Measurements from ENCODE around the gene PRRG1.
"Not testable (repeated sequence)": the region's sequence is repeated elsewhere in the genome, so short reads cannot be mapped to it uniquely, and the experiment has no call there.

The PRRG1 gene

DNA sequence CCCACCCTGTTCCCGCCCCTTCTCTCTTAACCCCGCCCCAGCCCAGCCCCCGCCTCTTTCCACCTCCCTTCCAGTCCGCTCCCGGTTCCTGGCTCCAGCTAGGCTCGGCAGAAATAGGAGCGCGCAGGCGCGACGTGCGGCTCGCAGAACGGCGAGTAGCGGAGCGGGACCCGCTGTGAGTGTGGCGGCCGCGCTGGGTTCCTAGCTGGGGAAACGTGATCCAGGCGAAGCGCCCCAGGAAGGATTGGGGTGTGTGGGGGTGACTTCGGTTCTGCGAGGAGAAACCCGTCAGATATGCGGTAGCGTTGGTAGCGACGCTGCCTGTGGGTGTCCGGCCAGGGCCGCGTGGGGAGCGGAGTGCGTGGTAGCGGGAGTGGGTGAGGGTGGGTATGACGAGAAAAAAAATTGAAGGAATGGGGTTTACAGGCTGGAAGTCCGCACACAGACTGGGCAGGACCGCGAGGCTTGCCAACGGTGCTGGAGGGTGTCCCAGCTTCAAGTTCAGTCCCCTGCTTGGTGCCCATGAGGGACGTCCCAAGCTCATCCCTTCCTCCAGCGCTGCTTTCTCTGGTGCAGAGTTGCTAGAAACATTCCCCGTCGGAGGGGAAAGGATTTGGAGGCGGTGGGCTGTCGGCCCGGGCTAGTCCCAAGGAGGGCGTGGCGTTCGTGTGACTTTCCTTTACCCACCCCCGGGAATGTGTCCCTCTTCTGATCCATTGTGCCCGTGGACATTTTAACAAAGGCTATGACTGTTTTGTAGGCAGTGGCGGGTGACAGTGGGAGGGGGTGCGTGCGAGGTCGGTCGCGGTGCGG lies at the start of gene PRRG1:
TSS of gene PRRG1 (plus strand) at position 144 of the 813 bp plus-strand sequence. CDS start 56,886 bp downstream, outside the sequence.
- no peak for DNase-seq (ENCODE audit: low spot score in 2 of 2)
- Mint-ChIP-seq H3K4me1 (peaks cover 5% of the 10 kb centered on the region), H3K4me3 (peak within 1 kb of the TSS; percentile 29), H3K9me3 (no peaks in the 10 kb centered on the region), H3K36me3 (no peaks in the 10 kb centered on the region), H3K27ac (no peak within 1 kb of the TSS)
- no peak for ATAC-seq

GRCh38 chrX:37302569-37302968 lies 46.6 kb upstream of the PRRG1 start:
- Mint-ChIP-seq H3K4me1 (no peaks in the 10 kb centered on the region), H3K27ac (no peak overlapping the region), H3K9me3 (peaks cover 4% of the 10 kb centered on the region), H3K4me3 (no peak overlapping the region), H3K36me3 (no peaks in the 10 kb centered on the region)
- no peak for DNase-seq (ENCODE audit: low spot score in 2 of 2)
- ATAC-seq, result no peak

DNA sequence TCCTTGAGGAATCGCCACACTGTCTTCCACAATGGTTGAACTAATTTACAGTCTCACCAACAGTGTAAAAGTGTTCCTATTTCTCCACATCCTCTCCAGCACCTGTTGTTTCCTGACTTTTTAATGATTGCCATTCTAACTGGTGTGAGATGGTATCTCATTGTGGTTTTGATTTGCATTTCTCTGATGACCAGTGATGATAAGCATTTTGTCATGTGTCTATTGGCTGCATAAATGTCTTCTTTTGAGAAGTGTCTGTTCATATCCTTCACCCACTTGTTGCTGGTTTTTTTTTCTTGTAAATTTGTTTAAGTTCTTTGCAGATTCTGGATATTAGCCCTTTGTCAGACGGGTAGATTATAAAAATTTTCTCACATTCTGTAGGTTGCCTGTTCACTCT lies 43.9 kb upstream of the PRRG1 start:
- not testable (repeated sequence) for H3K36me3 Mint-ChIP-seq; H3K9me3 Mint-ChIP-seq; H3K4me1 Mint-ChIP-seq; H3K27ac Mint-ChIP-seq; ATAC-seq; H3K4me3 Mint-ChIP-seq; DNase-seq (ENCODE audit: low spot score in 2 of 2)

GRCh38 chrX:37314531-37314930 lies 34.6 kb upstream of the PRRG1 start:
- Mint-ChIP-seq H3K4me3 (no peak overlapping the region), H3K4me1 (no peaks in the 10 kb centered on the region), H3K9me3 (no peaks in the 10 kb centered on the region), H3K27ac (no peak overlapping the region), H3K36me3 (no peaks in the 10 kb centered on the region)
- DNase-seq (ENCODE audit: low spot score in 2 of 2) (no peak), ATAC-seq (no peak)

DNA sequence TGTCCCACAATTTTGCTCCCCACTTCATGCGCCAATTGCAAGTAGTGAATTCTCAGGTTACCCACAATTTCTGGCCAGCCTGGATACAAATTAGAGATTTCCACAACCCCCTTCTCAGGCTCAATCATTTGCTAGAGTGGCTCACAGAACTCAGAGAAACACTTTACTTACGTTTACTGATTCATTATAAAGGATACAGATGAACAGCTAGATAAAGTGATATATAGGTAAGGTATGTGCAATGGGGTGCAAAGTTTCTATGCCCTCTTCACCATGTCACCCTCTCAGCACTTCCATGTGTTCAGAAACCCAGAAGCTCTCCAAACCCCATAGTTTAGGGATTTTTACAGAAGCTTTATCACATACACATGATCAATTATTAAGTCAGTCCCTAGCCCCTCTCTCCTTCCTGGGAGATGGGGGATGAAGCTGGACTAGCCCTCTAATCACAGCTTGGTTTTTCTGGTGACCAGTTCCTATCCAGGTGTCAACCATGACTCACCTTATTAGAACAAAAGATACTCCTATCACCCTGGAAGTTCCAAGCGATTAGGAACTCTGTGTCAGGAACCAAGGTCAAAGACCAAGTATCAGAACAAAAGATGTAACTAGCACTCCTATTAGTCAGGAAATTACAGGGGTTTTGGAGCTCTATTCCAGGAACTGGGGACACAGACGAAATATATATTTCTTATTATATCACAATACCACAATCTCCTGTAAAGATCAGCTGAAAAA lies 33.5 kb upstream of the PRRG1 start:
- H3K36me3 Mint-ChIP-seq, result no peaks in the 10 kb centered on the region
- no peaks in the 10 kb centered on the region for H3K9me3 Mint-ChIP-seq
- no peak overlapping the region for H3K27ac Mint-ChIP-seq
- DNase-seq (ENCODE audit: low spot score in 2 of 2) (no peak), ATAC-seq (no peak)
- H3K4me1 Mint-ChIP-seq, result no peaks in the 10 kb centered on the region
- no peak overlapping the region for H3K4me3 Mint-ChIP-seq

DNA sequence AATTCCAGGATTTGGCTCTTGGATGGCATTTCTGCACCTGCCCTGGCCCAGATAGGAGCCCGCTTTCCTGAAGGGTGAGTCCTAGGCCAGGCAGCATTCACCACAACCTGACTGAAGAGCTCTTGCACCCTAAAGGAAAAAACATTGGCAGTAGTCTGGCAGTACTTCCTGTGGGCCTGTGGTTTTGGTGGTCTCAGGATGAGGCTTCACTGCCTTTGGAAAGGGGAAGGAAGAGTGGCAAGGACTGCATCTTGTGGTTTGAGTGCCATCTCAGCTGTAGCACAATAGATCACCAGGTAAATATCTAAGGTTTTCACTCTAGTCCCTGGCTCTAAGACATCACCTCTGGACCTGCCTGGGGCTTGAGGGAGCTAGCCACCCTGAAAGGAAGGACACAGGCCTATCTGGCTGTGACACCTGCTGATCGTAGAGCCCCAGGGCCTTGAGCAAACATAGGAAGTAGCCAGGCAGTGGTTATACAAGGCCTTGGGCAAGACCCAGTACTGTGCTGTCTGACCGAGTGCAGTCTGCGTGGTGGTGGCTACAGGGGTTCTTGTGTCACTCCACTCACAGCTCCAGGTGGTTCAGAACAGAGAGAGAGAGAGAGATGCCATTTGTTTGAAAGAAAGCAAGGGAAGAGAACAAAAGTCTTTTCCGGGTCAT lies 28.5 kb upstream of the PRRG1 start:
- DNase-seq (ENCODE audit: low spot score in 2 of 2) (no peak), ATAC-seq (no peak)
- Mint-ChIP-seq H3K4me3 (no peak overlapping the region), H3K9me3 (no peaks in the 10 kb centered on the region), H3K27ac (no peak overlapping the region), H3K36me3 (no peaks in the 10 kb centered on the region), H3K4me1 (no peaks in the 10 kb centered on the region)

GRCh38 chrX:37330642-37331041 lies 18.5 kb upstream of the PRRG1 start:
- H3K36me3 Mint-ChIP-seq, result no peaks in the 10 kb centered on the region
- DNase-seq (ENCODE audit: low spot score in 2 of 2) (no peak), ATAC-seq (no peak)
- no peak overlapping the region for H3K27ac Mint-ChIP-seq
- no peak overlapping the region for H3K4me3 Mint-ChIP-seq
- no peaks in the 10 kb centered on the region for H3K4me1 Mint-ChIP-seq
- no peaks in the 10 kb centered on the region for H3K9me3 Mint-ChIP-seq

DNA sequence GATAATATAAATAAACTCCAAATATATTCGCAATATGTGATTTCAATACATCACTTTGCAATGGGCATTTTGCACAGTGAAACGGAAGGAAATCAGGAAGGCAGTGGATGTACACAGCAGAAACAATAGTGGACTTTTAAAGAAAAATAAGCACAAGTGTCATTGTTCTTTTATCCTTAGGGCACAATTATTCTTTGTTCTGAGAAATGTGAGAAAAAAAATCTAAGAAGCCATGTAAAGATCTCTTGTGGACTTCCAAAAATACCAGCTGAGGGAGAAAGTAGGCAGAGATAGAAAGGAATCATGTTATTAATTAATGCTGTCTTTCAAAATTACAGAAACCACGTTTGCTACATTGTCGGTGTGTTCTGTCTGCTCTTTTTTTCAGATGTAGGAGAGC lies 17.6 kb upstream of the PRRG1 start:
- H3K27ac Mint-ChIP-seq, result no peak overlapping the region
- H3K4me3 Mint-ChIP-seq, result no peak overlapping the region
- no peak for ATAC-seq
- no peaks in the 10 kb centered on the region for H3K9me3 Mint-ChIP-seq
- H3K36me3 Mint-ChIP-seq, result no peaks in the 10 kb centered on the region
- H3K4me1 Mint-ChIP-seq, result no peaks in the 10 kb centered on the region
- no peak for DNase-seq (ENCODE audit: low spot score in 2 of 2)

DNA sequence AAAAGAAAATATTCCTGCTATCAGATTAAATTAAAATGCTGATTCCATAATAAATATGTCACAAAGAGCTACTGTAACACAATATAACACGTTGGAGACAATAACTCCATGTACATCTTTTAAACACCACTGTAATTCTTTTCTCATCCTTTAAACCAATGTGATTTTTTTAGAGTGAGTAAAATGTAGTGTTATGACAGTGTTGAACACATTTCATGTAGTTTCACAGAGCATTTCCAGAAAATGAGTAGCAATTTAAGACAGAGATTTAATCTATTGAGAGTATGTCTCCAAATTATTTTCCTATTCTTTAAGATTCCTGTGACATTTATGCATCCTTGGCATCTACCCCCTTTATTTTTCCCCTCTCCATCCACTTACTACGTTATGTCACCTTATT lies 17.1 kb upstream of the PRRG1 start:
- H3K4me3 Mint-ChIP-seq, result no peak overlapping the region
- DNase-seq (ENCODE audit: low spot score in 2 of 2), result no peak
- no peak overlapping the region for H3K27ac Mint-ChIP-seq
- no peaks in the 10 kb centered on the region for H3K4me1 Mint-ChIP-seq
- ATAC-seq, result no peak
- no peaks in the 10 kb centered on the region for H3K9me3 Mint-ChIP-seq
- H3K36me3 Mint-ChIP-seq, result no peaks in the 10 kb centered on the region

DNA sequence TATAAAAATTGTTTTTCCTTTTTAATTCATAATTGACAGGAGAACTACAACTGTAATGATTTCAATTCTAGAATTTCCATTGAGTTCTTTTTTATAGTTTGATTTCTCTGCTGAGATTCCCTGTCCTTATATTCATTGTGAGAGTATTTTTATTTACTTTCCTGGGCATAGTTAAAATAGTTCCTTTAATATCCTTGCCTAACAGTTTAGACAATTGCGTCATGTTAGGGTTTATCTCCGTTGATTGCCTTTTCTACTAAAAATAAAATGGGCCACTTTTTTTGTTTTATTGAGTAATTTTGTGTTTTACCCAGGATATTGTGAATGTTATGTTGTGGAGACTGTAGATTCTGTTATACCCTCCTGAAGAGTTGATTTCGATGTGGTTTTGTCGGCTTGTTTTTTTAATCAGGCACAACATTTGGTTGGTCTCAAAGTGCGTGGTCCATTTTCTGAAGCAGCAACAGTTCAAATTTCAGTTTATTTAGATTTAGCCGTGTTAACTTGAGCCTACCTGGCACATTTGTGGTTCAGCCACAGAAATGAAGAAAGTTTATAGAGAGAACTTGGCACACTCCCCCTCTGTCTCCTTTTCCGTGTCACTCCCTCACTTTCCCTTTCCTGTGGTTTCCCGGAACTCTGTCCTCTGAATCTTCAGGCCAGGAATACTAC lies 16.0 kb upstream of the PRRG1 start:
- Mint-ChIP-seq H3K9me3 (no peaks in the 10 kb centered on the region), H3K36me3 (no peaks in the 10 kb centered on the region), H3K4me3 (no peak overlapping the region), H3K27ac (no peak overlapping the region), H3K4me1 (no peaks in the 10 kb centered on the region)
- ATAC-seq (no peak), DNase-seq (ENCODE audit: low spot score in 2 of 2) (no peak)

- Mint-ChIP-seq H3K27ac (no peak overlapping the region), H3K4me1 (peaks cover 5% of the 10 kb centered on the region), H3K36me3 (no peaks in the 10 kb centered on the region), H3K9me3 (no peaks in the 10 kb centered on the region), H3K4me3 (no peak overlapping the region)
- DNase-seq (ENCODE audit: low spot score in 2 of 2) (no peak), ATAC-seq (no peak)
Observed at GRCh38 chrX:37347420-37347819, 1.7 kb upstream of the PRRG1 start.

DNA sequence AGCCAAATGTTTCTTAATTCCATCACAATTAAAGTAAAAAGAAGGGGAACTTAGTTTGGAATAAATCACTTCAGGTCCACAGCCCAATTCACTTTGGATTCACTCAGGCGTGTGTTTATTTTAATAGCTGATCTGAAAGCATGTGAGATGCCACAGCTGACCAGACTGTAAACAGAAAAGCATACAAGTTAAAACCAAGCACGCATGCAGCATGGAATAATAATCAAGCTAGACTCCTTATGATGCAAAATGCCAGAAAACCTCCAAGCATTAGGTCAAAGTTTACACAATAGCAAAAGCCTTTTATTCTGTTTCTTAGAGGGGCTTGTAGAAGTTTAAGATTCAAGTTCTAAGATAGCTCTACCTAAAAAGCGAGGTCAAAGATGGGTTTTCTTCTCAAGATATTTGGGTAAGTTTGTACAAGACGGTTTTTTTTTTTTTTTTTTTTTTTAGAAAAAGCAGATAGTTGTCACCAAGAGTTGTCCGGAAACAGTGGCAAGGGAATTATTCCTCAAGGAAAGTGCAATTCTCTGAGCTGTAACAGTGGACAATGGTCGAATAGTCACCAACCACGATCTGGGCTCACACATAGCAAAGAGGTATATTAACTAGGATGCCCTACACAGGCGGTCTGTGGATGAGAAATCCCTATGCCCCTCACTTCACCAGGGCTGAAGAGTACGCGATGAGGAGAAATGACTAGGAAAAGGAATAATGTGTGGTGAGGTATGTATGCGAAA lies 763 bp upstream of the PRRG1 start:
- no peak overlapping the region for H3K27ac Mint-ChIP-seq
- H3K4me1 Mint-ChIP-seq, result peaks cover 5% of the 10 kb centered on the region
- no peak for ATAC-seq
- no peaks in the 10 kb centered on the region for H3K9me3 Mint-ChIP-seq
- no peak for DNase-seq (ENCODE audit: low spot score in 2 of 2)
- no peaks in the 10 kb centered on the region for H3K36me3 Mint-ChIP-seq
- H3K4me3 Mint-ChIP-seq, result peak overlapping the region; percentile 29

DNA sequence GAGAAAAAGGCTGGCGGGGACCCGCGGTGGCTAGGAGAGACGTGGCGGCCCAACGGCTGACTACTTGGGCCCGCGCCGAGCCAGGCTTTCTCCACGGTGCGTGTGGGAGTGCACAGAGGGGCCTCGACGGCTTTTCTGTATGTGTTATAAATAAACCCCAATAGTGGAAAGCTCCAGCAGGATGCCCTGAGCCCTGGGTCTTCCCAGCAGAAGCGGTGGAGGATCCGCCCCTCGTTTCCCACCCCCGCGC lies 268 bp upstream of the PRRG1 start:
- H3K4me3 Mint-ChIP-seq, result peak overlapping the region; percentile 29

GRCh38 chrX:37350034-37350365 lies 836 bp downstream of the PRRG1 start:
- Mint-ChIP-seq H3K27ac (no peak overlapping the region), H3K4me3 (no peak overlapping the region), H3K36me3 (no peaks in the 10 kb centered on the region), H3K4me1 (peaks cover 5% of the 10 kb centered on the region), H3K9me3 (no peaks in the 10 kb centered on the region)
- ATAC-seq (no peak), DNase-seq (ENCODE audit: low spot score in 2 of 2) (no peak)

More for the DNA sequence above, 268 bp upstream of the PRRG1 start:
- no peaks in the 10 kb centered on the region for H3K9me3 Mint-ChIP-seq
- no peaks in the 10 kb centered on the region for H3K36me3 Mint-ChIP-seq
- H3K27ac Mint-ChIP-seq, result no peak overlapping the region
- H3K4me1 Mint-ChIP-seq, result peaks cover 5% of the 10 kb centered on the region
- no peak for ATAC-seq
- no peak for DNase-seq (ENCODE audit: low spot score in 2 of 2)

- ATAC-seq, result no peak
- no peaks in the 10 kb centered on the region for H3K9me3 Mint-ChIP-seq
- peaks cover 3% of the 10 kb centered on the region for H3K4me1 Mint-ChIP-seq
- H3K4me3 Mint-ChIP-seq, result no peak overlapping the region
- DNase-seq (ENCODE audit: low spot score in 2 of 2), result no peak
- no peak overlapping the region for H3K27ac Mint-ChIP-seq
- H3K36me3 Mint-ChIP-seq, result no peaks in the 10 kb centered on the region
Observed at GRCh38 chrX:37353646-37354045, 4.5 kb downstream of the PRRG1 start.

All from stimulated activated effector memory CD8-positive, alpha-beta T cell treated with anti-CD3 and anti-CD28 coated beads, Interleukin-12 subunit alpha, Interleukin-12 subunit beta, amount 100 ng/mL, for 72 hours (primary cell).